ENCODE measurements around the gene SIGLEC6. TPM values are rescaled to one million over a fixed set of nuclear protein-coding genes. Genes with fewer than 3 reads are reported as not detected.

SIGLEC6 gene
- total RNA-seq, 1 experiment from 2014 or later: 0.37 TPM

DNA sequence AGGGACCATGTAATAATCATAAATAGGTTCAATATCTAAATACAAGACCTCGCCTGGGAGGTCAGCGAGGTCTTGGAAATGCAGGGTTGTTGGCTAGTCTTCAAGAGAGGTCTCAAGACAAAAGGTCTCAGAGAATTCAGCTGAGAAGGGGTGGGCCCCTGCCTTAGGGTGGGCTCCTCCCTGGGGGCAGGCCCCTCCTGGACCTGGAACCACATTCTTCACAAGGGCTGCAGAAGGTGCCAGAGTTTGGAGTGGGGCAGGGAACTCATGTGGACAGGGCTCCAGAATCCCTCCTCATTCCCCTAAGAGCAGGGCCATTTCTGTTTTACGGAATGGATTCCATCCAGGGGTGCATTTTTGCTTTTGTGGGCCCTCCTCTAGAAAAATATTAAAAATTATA, 43.0 kb downstream of the SIGLEC6 start:
- DNase-seq (ENCODE audit: low spot score) (no peak), ATAC-seq (no peak)
- peaks cover 55% of the 10 kb centered on the region for H3K27me3 Mint-ChIP-seq (ENCODE audit: low read depth)
- no peak overlapping the region for H3K4me3 Mint-ChIP-seq
- POLR2A ChIA-PET: no interaction called here
- peaks cover 22% of the 10 kb centered on the region for H3K9me3 Mint-ChIP-seq
- TF ChIP-seq, protein P1, sequence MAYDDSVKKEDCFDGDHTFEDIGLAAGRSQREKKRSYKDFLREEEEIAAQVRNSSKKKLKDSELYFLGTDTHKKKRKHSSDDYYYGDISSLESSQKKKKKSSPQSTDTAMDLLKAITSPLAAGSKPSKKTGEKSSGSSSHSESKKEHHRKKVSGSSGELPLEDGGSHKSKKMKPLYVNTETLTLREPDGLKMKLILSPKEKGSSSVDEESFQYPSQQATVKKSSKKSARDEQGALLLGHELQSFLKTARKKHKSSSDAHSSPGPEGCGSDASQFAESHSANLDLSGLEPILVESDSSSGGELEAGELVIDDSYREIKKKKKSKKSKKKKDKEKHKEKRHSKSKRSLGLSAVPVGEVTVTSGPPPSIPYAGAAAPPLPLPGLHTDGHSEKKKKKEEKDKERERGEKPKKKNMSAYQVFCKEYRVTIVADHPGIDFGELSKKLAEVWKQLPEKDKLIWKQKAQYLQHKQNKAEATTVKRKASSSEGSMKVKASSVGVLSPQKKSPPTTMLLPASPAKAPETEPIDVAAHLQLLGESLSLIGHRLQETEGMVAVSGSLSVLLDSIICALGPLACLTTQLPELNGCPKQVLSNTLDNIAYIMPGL (CRISPR knock-in tag; IDR thresholded peaks at IDR 0.05): no peak
- TF ChIP-seq MLX (CRISPR knock-in tag; IDR thresholded peaks at IDR 0.05) (no peak), FOXP1 (CRISPR knock-in tag; IDR thresholded peaks at IDR 0.05; ENCODE audit: borderline replicate concordance) (no peak), TEAD1 (CRISPR knock-in tag; IDR thresholded peaks at IDR 0.05) (no peak), FOXJ3 (CRISPR knock-in tag; IDR thresholded peaks at IDR 0.05; ENCODE audit: borderline replicate concordance) (no peak), ZBTB21 (CRISPR knock-in tag; IDR thresholded peaks at IDR 0.05; ENCODE audit: borderline replicate concordance) (no peak), SMAD3 (CRISPR knock-in tag; IDR thresholded peaks at IDR 0.05; ENCODE audit: borderline replicate concordance) (no peak), TCF7 (CRISPR knock-in tag; IDR thresholded peaks at IDR 0.05; ENCODE audit: low read depth) (no peak)
- no peak overlapping the region for H3K27ac Mint-ChIP-seq
- H3K36me3 Mint-ChIP-seq: no peaks in the 10 kb centered on the region
- CTCF ChIA-PET: interaction anchor here (0.5 kb wide), 1 partner anchor 48 kb away, joined by 3 read pairs; no protein-coding TSS in a partner anchor
- peaks cover 7% of the 10 kb centered on the region for H3K4me1 Mint-ChIP-seq

DNA sequence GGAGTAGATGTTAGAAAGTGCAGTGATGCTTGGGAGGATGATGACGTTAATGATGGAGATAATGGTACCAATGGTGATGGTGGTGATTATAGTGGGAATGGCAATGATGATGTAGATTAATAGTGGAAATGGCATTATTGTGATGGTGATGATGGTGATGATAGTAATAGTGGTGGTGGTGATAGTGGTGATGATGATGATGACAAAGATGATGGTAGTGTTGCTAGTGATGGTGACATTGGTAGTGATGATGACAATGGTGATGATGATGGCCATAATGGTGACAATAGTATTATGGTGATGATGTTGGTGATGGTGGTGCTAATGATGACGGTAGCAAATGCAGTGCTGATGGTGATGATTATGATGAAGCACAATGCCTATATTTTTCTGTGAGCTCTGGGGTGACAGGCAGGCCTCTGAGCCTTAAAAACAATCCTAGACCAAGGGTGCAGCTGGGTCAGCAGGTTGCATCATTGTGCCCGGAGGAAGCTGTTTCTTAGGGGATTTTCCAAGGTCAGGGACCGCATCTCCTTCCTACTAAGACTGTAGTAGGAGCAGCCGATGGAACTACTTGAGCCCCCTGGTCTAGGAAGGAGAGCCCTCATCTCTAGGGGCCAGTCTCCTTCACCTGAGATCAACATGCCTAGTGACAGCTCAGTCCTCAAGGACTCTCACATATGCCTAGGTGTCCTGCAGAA, 45.4 kb downstream of the SIGLEC6 start:
- Mint-ChIP-seq H3K27me3 (ENCODE audit: low read depth) (peaks cover 38% of the 10 kb centered on the region), H3K27ac (no peak overlapping the region), H3K36me3 (no peaks in the 10 kb centered on the region), H3K9me3 (peaks cover 20% of the 10 kb centered on the region), H3K4me1 (peaks cover 2% of the 10 kb centered on the region), H3K4me3 (no peak overlapping the region)
- ChIA-PET CTCF (interaction anchor here (0.5 to 1.1 kb wide), 2 partner anchors 171 to 732 kb away, joined by 3 read pairs; no protein-coding TSS in a partner anchor), POLR2A (no interaction called here)
- DNase-seq (ENCODE audit: low spot score): no peak
- ATAC-seq: no peak
- TF ChIP-seq, protein P2, sequence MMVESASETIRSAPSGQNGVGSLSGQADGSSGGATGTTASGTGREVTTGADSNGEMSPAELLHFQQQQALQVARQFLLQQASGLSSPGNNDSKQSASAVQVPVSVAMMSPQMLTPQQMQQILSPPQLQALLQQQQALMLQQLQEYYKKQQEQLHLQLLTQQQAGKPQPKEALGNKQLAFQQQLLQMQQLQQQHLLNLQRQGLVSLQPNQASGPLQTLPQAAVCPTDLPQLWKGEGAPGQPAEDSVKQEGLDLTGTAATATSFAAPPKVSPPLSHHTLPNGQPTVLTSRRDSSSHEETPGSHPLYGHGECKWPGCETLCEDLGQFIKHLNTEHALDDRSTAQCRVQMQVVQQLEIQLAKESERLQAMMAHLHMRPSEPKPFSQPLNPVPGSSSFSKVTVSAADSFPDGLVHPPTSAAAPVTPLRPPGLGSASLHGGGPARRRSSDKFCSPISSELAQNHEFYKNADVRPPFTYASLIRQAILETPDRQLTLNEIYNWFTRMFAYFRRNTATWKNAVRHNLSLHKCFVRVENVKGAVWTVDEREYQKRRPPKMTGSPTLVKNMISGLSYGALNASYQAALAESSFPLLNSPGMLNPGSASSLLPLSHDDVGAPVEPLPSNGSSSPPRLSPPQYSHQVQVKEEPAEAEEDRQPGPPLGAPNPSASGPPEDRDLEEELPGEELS (CRISPR knock-in tag; IDR thresholded peaks at IDR 0.05): no peak
- TF ChIP-seq, protein P3, sequence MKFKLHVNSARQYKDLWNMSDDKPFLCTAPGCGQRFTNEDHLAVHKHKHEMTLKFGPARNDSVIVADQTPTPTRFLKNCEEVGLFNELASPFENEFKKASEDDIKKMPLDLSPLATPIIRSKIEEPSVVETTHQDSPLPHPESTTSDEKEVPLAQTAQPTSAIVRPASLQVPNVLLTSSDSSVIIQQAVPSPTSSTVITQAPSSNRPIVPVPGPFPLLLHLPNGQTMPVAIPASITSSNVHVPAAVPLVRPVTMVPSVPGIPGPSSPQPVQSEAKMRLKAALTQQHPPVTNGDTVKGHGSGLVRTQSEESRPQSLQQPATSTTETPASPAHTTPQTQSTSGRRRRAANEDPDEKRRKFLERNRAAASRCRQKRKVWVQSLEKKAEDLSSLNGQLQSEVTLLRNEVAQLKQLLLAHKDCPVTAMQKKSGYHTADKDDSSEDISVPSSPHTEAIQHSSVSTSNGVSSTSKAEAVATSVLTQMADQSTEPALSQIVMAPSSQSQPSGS (CRISPR knock-in tag; IDR thresholded peaks at IDR 0.05; ENCODE audit: borderline replicate concordance, low read depth): no peak
- TF ChIP-seq, protein P4, sequence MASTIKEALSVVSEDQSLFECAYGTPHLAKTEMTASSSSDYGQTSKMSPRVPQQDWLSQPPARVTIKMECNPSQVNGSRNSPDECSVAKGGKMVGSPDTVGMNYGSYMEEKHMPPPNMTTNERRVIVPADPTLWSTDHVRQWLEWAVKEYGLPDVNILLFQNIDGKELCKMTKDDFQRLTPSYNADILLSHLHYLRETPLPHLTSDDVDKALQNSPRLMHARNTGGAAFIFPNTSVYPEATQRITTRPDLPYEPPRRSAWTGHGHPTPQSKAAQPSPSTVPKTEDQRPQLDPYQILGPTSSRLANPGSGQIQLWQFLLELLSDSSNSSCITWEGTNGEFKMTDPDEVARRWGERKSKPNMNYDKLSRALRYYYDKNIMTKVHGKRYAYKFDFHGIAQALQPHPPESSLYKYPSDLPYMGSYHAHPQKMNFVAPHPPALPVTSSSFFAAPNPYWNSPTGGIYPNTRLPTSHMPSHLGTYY (CRISPR knock-in tag; IDR thresholded peaks at IDR 0.05): no peak
- TF ChIP-seq NR2C2 (CRISPR knock-in tag; IDR thresholded peaks at IDR 0.05): no peak
- no peak for TF ChIP-seq IRF2 (CRISPR knock-in tag; IDR thresholded peaks at IDR 0.05; ENCODE audit: borderline replicate concordance, low read depth)
- no peak for TF ChIP-seq PRRX2 (CRISPR knock-in tag; IDR thresholded peaks at IDR 0.05)
- TF ChIP-seq, protein P5, sequence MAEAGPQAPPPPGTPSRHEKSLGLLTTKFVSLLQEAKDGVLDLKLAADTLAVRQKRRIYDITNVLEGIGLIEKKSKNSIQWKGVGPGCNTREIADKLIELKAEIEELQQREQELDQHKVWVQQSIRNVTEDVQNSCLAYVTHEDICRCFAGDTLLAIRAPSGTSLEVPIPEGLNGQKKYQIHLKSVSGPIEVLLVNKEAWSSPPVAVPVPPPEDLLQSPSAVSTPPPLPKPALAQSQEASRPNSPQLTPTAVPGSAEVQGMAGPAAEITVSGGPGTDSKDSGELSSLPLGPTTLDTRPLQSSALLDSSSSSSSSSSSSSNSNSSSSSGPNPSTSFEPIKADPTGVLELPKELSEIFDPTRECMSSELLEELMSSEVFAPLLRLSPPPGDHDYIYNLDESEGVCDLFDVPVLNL (CRISPR knock-in tag; IDR thresholded peaks at IDR 0.05; ENCODE audit: borderline replicate concordance, low read depth): no peak
- TF ChIP-seq CBFB (CRISPR knock-in tag; IDR thresholded peaks at IDR 0.05; ENCODE audit: low read depth): no peak
- TF ChIP-seq, protein P1 (CRISPR knock-in tag; IDR thresholded peaks at IDR 0.05): no peak
- no peak for TF ChIP-seq ZNF219 (CRISPR knock-in tag; IDR thresholded peaks at IDR 0.05; ENCODE audit: borderline replicate concordance)
- TF ChIP-seq CREM (CRISPR knock-in tag; IDR thresholded peaks at IDR 0.05): no peak
- no peak for TF ChIP-seq MAX (CRISPR knock-in tag; IDR thresholded peaks at IDR 0.05)
- TF ChIP-seq ZNF396 (CRISPR knock-in tag; IDR thresholded peaks at IDR 0.05; ENCODE audit: borderline replicate concordance): no peak
- no peak for TF ChIP-seq TCF7 (CRISPR knock-in tag; IDR thresholded peaks at IDR 0.05; ENCODE audit: low read depth)
- no peak for TF ChIP-seq FOXK1 (CRISPR knock-in tag; IDR thresholded peaks at IDR 0.05)
- no peak for TF ChIP-seq GTF2I (CRISPR knock-in tag; conservative IDR thresholded peaks at IDR 0.05)

All from WTC11 (cell line).